ENCODE measurements around the gene P2RX4.

- TF ChIP-seq CTCF (IDR thresholded peaks at IDR 0.05) = no peak
- no peak for TF ChIP-seq POLR2A (IDR thresholded peaks at IDR 0.05)
- TF ChIP-seq POLR2AphosphoS5 (IDR thresholded peaks at IDR 0.05) = no peak
These were observed 21.7 kb upstream of the P2RX4 start for GRCh38 chr12:121188227-121188626.
